Right lobe of liver (tissue), 4 donors: ENCODE data around the gene PCID2.

Source experiments
- POLR2A ChIP-seq: fragments of 450-650 bp; IDR thresholded peaks from one replicate; pipeline ENCODE4 v1.6.1; 2017; ENCODE audit warnings: antibody characterized with exemption, mild to moderate bottlenecking
- TF ChIP-seq, protein P1 (sequence below), 4 donors: fragments of 200-600 bp in 3 of 4; fragments of 450-650 bp in 1 of 4; IDR thresholded peaks; one replicate each; pipeline versions ENCODE4 v1.5.1 to v1.8.0; 2016 to 2022; ENCODE audit warnings: antibody characterized with exemption in 4 of 4, mild to moderate bottlenecking in 2 of 4
- donor health status: DM: no; HTN: no; CAD: no.
- donor health status: DM: no; HTN: no; CAD: no.
- donor health status: DM: no; HTN: yes; CAD: no.

DNA sequence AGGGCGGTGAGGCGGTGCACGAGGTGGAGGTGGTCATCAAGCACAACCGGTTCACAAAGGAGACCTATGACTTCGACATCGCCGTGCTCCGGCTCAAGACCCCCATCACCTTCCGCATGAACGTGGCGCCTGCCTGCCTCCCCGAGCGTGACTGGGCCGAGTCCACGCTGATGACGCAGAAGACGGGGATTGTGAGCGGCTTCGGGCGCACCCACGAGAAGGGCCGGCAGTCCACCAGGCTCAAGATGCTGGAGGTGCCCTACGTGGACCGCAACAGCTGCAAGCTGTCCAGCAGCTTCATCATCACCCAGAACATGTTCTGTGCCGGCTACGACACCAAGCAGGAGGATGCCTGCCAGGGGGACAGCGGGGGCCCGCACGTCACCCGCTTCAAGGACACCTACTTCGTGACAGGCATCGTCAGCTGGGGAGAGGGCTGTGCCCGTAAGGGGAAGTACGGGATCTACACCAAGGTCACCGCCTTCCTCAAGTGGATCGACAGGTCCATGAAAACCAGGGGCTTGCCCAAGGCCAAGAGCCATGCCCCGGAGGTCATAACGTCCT is 59.4 kb downstream of the PCID2 start:
- TF ChIP-seq, protein P1, sequence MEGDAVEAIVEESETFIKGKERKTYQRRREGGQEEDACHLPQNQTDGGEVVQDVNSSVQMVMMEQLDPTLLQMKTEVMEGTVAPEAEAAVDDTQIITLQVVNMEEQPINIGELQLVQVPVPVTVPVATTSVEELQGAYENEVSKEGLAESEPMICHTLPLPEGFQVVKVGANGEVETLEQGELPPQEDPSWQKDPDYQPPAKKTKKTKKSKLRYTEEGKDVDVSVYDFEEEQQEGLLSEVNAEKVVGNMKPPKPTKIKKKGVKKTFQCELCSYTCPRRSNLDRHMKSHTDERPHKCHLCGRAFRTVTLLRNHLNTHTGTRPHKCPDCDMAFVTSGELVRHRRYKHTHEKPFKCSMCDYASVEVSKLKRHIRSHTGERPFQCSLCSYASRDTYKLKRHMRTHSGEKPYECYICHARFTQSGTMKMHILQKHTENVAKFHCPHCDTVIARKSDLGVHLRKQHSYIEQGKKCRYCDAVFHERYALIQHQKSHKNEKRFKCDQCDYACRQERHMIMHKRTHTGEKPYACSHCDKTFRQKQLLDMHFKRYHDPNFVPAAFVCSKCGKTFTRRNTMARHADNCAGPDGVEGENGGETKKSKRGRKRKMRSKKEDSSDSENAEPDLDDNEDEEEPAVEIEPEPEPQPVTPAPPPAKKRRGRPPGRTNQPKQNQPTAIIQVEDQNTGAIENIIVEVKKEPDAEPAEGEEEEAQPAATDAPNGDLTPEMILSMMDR (IDR thresholded peaks at IDR 0.05), result no peak
- TF ChIP-seq POLR2A, result no peak
